HG03469 (cell line): ENCODE measurements around the gene DCLK1.

Source experiments
- ATAC-seq: cut with Tn5 transposase; IDR thresholded peaks from one replicate; pipeline ENCODE4 v1.9.1; 2021; ENCODE audit warnings: mild to moderate bottlenecking, moderate library complexity, moderate number of reproducible peaks; ENCODE audit not compliant: unreplicated experiment

DCLK1 gene

GRCh38 chr13:35839806-35840205, 291.4 kb downstream of the DCLK1 start:
- no peak for ATAC-seq

GRCh38 chr13:35838356-35838755, 292.8 kb downstream of the DCLK1 start:
- no peak for ATAC-seq

DNA sequence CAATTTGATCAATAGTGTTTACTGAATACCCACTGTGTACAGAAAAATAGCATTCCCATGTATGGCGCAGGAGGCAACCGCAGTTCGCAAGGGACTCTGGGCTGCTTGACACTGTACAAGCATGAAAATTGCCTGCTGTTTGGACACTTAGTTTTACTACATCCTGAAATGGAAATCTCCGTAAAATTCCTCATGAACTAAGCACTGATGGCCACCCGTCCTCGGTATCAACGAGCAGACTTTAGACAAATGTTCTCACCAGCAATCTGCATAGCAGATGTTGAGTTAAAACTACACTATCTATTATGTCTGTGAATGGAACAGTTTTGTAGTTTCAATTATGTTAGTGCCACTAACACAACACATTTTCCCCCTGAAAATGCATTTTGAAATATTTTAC, 294.7 kb downstream of the DCLK1 start:
- ATAC-seq: no peak

DNA sequence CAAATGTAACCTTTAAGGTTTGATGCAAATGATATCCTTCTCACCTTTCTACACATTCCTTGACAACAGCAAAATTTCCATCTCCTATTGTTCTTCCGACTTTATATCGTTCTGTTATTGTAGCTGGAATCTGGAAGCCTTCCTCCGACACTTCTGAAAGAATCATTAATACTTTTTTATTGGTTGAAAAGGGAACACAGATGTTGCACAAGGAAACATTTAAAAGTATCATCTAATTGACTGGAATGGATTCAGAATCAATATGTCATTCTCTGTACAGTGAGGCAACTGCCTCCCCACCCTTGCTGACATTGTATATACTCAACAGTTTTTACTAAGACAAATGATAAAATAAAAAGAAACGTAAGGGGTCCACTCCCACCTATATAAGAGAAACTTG, 295.2 kb downstream of the DCLK1 start:
- no peak for ATAC-seq

DNA sequence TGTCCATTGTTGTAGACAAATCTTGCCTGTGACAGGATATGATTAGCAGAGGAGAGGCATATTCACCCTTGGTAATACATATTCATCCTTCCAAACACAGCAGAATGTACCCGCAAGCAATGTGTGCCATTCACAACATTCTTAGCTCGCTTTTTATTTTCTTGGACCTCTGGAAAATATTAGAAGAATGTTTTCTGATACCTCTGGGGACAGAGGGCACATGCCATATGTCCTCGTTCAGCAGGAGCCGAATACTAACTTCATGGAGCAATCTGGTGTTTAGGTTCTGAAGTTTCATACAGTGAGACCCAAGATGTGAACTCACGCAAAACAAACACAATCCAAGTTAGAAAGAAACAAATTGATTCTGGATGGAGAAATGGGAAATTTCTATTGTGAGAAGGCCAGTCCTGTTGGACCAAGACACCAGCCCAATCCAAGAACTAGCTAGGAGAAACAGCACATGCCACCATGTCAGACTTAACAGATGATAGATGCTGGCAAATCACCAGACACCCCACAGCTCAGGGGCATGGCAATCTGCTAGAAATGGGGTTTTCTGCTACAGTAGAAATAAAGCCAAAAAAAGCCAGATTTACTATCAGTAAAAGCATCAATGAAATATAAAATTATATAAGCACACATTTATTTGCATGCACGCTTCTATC, 297.4 kb downstream of the DCLK1 start:
- no peak for ATAC-seq

DNA sequence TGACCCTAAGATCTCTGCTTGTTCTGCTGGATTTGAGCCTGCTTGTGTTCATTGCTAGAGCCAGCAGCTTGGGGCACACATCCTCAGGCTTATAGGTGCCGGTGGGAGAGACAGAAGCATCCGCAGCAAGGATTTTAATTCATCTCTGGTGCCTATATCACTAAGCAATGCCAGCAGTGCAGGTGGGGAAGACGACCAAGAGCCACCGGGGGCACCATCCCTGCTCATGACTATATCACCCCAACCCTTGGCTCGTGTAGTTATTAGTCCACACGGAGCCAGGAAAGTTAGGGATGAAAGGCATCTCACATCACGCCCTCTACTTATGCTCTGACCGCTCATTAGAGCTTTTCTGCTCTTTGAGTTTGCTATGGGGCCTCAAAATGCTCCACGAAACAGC, 298.2 kb downstream of the DCLK1 start:
- no peak for ATAC-seq

DNA sequence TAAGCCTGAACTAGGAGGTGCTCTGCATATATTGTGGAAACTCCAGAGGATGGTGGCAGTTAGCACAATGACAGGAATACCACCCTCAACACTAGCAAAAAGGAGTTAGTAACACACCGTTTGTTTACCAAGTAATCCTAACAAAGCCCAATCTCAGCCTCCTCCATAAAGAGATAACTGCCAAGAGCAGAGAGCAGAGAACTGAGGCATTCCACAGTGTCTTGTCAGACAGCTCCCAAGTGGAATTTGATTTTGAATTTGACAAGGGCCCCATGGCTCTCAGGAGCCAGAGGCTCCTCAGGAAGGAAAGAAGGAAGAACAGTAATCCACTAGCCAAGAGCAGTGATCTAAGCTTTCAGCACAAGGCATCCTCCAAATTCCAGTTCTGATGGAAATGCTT, 298.6 kb downstream of the DCLK1 start:
- no peak for ATAC-seq

DNA sequence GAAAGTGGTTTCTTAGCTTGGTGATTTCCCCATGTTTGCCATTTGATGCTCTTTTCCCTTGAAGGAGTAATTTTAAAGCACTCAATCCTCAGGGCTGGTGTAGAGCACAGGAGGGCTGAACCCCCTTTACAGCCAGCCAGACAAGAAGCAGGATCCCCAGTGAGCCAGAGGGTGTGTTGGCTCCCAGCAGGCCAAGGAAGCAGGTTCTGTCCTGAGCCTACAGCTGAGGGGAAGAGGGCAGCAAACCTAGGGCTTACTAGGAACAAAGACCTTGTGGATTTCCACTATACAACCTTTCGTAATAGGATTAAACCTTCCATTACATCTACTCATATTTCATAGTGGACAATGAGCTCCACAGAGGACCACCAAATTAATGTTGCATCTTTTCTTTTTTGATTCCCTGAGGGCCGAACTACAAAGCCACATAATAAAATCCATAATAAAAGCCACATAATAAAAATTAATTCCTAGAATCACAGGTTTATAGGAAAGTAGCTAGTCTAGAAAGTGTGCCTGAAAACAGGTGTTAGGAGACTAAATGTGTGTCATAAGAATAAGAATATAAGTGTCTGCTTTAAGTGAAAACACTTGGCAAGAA, 300.2 kb downstream of the DCLK1 start:
- ATAC-seq: no peak

DNA sequence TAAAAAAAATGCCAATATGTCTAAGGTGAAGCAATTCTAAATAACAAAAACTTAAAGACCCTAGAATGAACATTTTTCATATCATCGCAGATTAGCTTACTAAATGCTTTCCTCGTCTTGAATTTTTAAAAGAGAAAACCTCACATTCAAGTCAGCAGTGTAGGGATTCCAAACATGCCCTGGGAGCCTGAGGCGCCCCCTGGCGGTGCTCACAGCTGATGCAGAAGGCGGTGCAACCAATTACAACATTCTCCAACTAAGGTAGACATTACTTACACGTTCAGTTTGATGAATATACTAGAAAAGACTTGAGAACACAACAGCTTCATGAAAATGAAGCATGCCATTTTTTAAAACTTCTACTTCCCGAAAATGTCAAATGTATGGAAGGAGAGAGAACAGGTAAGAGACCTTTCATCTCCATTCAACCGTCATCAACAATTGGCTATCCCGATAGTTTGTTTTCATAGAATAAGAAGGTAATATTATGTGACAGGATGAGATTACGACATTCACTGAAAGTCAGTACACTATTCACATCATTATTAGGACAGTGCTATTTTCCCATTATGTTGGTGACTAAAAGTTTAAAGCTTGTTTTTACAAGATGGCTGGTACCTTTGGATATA, 304.4 kb downstream of the DCLK1 start:
- ATAC-seq: no peak

DNA sequence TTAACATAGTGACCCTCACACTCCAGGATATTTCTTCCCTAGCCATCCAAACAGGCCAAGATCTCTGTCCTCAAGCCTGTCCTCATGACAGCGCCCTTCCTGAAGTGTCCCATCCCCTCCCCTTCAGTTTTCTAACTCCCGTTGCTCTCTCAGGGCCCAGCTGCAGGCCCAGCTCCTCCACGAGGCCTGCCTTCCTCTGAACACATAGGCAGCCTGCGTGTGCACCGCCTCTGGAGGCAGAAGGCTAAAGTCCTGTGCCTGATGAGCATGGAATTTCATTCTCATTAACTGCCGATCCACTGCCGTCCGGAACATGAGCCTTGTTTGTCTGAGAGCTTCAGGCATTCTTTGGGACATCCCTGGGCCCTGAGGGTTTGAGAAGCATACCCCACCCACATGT, 306.4 kb downstream of the DCLK1 start:
- ATAC-seq: no peak

DNA sequence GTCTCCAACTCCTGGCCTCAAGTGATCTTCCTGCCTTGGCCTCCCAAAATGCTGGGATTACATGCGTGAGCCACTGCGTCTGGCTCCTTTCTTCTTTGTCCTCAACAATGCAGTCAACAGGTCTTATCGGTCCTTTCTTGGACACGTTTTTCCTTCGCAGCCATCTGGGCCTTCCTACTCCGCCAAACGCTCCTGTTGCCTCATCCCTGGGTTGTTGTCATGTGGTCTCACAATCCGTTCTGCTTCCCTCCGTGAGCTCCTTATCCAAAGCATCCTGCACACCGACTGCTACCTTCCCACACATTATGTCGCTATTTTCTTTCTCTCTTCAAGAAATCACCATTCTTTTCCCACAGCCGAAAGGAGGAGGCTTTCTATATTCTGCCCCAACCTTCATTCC, 306.8 kb downstream of the DCLK1 start:
- no peak for ATAC-seq

- no peak for ATAC-seq
Measured at GRCh38 chr13:35822666-35823065, 308.5 kb downstream of the DCLK1 start.

DNA sequence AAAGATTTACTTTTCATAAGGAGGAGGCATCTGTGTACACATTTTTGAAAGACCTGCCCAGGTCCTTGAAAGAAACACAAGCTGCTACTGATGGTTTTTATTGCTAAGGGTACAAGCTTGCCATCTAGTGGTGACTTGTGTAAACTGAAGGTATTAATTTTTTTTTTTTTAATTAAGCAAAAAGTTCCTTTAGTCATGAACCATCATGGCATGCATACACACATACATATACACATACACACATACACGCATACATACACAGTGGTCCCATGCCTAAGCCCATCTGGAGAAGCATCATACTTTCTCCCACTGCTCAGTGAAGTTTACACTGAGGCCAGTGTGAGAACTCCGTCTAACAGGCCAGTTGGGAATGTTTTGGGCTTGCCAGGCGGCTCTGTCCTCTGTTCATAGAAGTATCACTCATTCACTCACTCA, 312.5 kb downstream of the DCLK1 start:
- ATAC-seq: no peak

- ATAC-seq: no peak
Measured at GRCh38 chr13:35817642-35818607, 313.3 kb downstream of the DCLK1 start.

GRCh38 chr13:35814605-35815011, 316.6 kb downstream of the DCLK1 start:
- no peak for ATAC-seq

DNA sequence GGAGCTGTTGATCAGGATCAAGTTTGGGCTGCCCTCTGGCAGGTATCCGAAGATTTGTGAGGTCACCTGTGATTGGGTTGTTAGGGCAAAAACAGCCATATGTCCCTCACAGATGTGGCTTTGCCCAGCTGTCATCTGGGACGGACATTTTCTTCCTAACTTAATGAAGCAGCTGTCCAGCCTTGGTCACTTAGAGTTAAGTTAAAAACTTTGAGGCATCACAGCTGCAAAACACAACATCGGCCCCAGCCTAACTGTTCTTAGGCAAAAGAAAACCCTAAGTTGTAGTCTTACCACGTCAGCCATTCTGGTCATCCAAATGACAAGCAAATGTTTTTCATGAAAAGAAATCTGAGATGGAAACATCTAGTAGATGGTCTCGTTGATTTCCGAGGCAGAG, 318.4 kb downstream of the DCLK1 start:
- no peak for ATAC-seq

GRCh38 chr13:35810321-35810720, 320.9 kb downstream of the DCLK1 start:
- no peak for ATAC-seq

- no peak for ATAC-seq
Measured at GRCh38 chr13:35808846-35809245, 322.3 kb downstream of the DCLK1 start.

- ATAC-seq: no peak
Measured at GRCh38 chr13:35804901-35805300, 326.3 kb downstream of the DCLK1 start.

DNA sequence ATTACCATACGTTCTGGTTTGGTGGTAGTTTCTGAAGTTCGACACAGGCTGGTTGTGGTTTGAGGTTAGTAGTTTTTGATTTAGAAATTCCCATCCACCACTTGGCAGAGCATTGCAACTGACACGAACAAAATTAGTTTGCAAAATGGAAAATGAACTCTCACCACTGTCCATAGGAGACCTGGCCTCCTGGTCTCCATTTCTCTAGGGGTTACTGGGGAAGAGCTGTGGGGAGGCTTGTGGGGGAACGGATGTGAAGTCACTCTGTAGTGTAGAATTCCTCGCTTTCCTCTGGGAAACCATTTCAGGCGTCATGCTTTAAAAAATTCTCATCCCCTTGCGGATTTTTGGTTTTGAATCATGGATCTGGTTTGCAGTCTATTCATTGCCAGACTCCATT, 333.2 kb downstream of the DCLK1 start:
- no peak for ATAC-seq

DNA sequence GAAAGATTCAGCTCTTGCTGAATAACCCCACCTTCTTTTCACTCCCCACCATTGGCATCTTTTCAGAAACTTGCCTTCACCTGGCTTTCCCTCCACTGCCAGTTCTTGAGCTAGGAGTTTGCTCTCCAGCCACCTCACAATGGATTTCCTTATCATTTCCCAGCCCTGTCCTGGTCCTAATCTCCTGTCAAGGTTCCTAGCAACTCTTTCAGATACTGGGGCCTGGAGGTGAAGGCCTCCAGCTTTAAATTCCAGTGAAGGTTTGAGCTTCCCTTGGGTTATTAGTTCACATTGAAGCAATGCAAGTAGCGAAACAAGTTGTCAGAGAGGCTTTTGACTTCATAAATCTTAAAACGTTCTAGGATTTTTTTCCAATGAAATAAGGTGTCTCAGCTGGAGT, 333.9 kb downstream of the DCLK1 start:
- no peak for ATAC-seq
